Stimulated activated CD8-positive, alpha-beta memory T cell treated with anti-CD3 and anti-CD28 coated beads, Interleukin-12 subunit alpha, Interleukin-12 subunit beta, amount 100 ng/mL, for 4 hours (primary cell): ENCODE data around the gene PSAT1.

Experiments used
- DNase-seq: peaks from one replicate; pipeline ENCODE4 v3.0.0-alpha.2; 2020; ENCODE audit warnings: low read depth

PSAT1 gene

DNA sequence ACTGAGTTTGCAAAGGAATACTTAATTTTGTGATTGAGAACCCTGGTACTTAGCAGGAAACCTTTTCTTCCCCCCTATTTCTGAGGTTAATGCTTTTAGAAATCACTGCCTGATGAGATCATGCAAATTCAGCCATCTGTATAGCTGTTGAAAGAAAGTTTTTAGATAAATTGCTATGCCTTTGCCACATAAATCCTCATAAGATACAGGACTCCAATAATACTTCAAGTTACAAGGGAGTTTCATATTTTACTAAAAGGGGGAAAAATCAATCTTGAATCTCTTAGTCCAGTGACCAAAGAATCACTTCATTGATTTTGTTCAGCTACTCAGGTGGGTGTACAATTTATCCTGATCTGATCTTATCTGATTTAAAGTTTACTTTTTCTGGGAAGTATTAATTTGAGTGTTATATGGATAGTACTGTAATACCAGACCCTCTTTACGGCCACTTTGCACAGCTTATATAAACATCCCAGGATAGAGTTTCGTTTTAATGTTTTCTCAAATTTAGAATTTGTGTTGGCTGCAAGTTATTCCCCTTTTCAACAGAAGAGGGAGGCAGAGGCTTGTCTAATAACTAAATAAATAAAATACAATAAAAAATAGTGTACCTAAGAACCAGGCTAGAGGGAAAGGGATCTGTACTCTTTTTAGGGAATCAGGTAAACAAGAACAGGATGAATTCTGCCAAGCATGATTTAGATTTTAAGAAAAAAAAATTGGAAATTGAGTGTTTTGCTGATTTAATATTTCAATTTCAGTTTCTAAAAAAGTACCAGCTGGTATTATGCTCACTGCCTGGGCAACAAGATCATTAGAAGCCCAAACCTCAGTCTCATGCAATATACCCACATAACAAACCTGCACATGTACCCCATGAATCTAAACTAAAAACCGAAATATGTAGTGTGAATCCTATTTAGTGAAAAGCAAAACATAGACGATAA, 69.1 kb downstream of the PSAT1 start:
- DNase-seq: no peak

DNA sequence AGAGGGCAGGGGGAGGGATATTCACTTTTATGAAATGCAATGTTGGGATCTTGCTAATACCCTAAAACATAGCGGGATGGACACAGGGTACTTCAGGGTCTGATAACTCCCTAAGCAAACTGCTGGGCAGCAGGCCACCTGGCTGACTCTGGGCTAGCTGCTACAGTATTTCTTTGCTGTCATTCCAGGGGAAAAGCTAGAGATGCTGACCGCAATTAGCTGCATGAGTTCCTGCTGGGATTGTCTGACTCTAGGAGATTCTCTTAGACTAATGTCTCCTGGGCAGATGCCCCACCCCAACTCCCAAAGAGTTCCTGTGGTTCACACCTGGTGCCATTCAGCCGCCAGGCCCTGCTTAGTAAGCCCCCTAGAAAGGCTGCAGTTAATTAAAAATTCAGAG, 69.9 kb downstream of the PSAT1 start:
- DNase-seq: no peak

DNA sequence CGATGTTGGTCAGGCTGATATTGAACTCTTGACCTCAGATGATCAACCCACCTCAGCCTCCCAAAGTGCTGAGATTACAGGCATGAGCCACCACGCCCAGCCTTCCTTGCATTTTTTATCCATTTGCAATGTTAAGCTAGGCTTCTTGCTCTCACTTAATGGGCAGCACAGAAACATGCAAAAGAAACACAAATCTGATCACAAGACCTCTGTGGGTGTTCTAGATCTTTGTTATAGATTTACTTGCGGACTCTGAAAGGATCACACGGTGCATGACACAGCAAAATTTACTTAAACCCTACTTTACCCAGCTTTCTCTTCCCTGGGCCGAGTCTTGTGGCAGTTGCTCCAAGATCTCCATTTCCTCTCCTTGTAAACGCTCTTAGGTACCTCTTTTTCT, 71.3 kb downstream of the PSAT1 start:
- DNase-seq: no peak

DNA sequence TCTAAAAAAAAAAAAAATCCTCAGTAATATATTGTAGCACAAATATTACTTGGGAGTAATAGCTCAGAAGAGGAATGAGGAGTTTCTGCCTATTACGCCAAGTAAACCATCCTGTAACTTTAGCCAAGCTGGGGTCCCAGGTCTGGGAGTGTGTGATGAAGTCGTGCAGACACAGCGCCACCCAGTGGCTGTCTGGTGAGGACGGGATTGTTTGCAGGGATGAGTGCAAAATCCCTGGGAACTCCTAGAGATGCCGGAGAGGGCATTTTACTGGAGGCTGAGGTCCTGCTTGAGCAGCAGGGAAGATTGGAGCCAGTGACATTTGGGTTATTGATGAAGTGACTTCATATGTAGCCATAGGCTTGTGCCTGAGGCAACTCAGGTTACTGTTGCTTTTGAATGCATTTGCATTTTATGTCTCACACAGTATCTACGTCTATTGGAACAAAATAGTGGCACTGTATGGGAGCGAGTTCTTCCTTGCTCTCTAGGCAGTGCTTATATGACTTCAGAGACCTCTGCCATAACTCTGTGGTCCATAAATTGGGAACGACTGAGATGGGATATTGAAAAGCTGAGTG, 72.8 kb downstream of the PSAT1 start:
- DNase-seq: peak; percentile 3

DNA sequence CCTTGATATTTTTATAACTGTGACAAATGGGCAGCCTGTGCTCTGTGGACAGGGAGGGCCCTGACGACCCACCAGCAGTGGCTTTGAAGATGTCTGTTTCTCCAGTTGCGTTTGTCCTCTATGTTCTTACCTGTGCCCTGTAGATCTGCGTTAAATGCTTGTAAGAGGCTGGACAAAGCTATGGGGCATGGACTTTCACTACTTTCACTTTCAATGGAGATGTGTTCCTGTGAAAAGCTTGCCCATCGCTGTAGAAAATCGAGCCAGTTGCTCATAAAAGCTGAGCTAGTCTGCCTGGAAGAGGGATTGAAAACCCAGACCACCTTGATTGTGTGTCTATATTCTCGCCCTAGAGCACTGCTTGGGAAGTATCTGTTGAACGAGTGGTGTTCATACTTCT, 74.1 kb downstream of the PSAT1 start:
- DNase-seq: no peak

DNA sequence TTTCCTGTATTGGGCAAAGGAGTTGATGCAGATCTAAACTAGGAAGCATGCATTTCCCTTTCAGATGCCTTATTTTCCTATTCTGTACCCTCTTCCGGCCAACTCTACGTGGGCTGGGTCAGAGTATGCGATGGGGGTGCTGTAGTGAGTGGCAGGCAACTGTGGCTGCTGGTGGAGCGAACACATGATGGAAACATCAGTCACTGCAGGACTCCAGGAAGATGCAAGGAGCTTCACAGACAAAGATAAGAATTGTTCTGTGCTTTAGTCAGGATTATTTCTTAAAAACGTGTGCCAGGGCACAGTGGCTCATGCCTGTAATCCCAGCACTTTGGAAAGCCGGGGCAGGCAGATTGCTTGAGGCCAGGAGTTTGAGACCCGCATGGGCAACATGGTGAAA, 75.1 kb downstream of the PSAT1 start:
- no peak for DNase-seq
